ENCODE results near the gene OR4Q2.
"Not testable (repeated sequence)": the region's sequence is repeated elsewhere in the genome, so short reads cannot be mapped to it uniquely, and the experiment has no call there.

Gene OR4Q2

GRCh38 chr14:20001863-20002262 is at the start of gene OR4Q2:
TSS of gene OR4Q2 (plus strand) at chr14:20002163.
- DNase-seq = no peak

GRCh38 chr14:19969735-19970134 is 32.2 kb upstream of the OR4Q2 start:
- DNase-seq = not testable (repeated sequence)

GRCh38 chr14:19974844-19975243 is 27.1 kb upstream of the OR4Q2 start:
- DNase-seq = no peak

DNA sequence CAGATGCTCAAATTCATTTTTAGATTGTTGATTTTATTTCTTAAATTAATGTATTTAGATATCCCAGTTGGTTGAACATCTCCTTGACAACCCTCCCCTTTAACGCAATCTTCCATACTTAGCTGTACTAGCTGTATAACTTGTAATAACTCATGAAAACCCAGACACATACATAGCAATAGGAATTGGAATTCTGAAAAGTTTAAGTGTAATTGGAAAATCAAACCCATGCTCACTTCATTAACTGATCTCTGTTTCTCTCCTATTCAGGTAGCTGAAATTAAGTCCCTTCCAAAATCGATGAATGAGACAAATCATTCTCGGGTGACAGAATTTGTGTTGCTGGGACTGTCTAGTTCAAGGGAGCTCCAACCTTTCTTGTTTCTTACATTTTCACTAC is 26.7 kb upstream of the OR4Q2 start, which contains the start of gene OR4K15:
TSS of gene OR4K15 (plus strand) at position 301 of the 400 bp plus-strand sequence. CDS start at position 301, 0 bp downstream.
- no peak for DNase-seq

GRCh38 chr14:19993438-19993837 is 8.5 kb upstream of the OR4Q2 start:
- no peak for DNase-seq

DNA sequence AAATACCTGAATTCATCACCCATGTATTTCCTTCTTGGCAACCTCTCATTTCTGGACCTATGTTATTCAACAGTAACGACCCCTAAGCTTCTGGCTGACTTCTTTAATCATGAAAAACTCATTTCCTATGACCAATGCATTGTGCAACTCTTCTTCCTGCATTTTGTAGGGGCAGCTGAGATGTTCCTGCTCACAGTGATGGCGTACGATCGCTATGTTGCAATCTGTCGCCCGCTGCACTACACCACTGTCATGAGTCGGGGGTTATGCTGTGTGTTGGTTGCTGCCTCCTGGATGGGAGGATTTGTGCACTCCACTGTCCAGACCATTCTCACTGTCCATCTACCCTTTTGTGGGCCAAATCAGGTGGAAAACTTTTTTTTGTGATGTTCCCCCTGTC is 356 bp downstream of the OR4Q2 start:
- DNase-seq = no peak

DNA sequence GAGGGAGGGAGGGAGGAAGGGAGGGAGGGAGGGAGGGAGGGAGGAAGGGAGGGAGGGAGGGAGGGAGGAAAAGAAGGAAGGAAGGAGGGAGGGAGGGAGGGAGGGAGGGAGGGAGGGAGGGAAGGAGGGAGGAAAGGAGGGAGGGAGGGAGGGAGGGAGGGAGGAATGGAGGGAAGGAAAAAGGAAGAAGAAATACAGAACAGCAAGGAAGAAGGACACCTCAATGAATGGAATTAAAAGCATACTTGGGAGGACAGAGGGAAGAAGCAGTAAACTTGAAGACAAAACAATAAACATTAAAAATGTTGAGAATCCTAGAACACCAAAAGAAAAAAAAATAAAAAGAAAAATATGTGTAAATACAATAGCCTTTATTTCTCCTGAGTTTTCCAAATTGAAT is 6.2 kb downstream of the OR4Q2 start:
- no peak for DNase-seq

DNA sequence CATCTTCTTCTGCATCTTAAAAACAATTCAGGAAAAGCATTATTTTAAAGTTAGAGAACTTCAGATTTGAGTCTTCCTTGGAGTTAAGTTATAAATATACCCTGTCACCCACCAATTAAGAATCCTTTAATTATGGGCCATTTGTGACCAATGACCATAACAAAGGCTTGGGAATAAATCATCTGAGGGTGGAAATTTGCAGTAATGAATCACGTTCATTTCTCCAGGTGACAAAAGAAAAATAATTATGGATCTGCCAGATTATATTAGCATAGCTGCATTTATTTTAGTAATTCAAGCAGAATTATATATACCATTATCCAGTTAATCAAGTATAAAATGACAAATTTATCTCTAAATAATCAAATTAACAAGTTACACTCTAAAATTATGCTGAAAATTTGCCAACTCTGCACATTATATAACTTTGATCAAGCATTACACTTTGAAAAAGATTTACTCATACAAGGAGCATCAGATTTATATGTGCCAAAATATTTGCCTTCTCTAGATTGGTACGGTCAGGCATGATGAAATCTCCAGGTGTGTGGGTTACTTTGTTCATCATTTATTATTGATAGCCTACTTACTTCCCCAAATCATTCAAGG is 17.4 kb downstream of the OR4Q2 start, which contains the start of gene OR4K14:
TSS of gene OR4K14 (minus strand) at position 51 of the 609 bp plus-strand sequence. CDS start 4,114 bp downstream, outside the sequence.
- no peak for DNase-seq

GRCh38 chr14:20031058-20031457 is 29.1 kb downstream of the OR4Q2 start:
- no peak for DNase-seq

GRCh38 chr14:20035449-20035848 is 33.5 kb downstream of the OR4Q2 start:
- no peak for DNase-seq

- DNase-seq = peak; percentile 13
Observed at GRCh38 chr14:20035938-20036337, 34.0 kb downstream of the OR4Q2 start, which contains the start of gene OR4K13. TSS of gene OR4K13 (minus strand) at chr14:20036038. CDS start at chr14:20034758, 1,280 bp downstream.

GRCh38 chr14:20044243-20044642 is 42.3 kb downstream of the OR4Q2 start:
- no peak for DNase-seq

DNA sequence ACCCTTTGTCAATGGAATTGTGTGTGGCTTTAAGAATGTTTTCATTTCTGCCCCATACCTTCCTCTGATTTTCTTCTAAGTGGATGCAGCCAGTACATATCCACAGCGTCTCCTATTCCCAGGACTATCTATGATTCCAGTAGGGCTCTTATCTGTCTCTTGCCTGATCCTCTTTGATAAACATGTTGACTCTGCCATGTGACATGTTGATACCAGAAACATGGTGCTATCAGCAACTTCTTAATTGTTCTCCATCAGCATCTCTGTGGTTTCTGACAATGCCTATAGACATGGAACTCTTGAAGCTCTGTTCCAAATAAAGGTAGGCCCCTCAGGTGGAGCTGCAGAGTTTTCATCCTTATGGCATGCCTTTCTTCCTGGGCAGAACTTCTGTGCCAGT is 46.2 kb downstream of the OR4Q2 start:
- DNase-seq = no peak
